OCI-LY3 (cell line): ENCODE measurements around the gene LGI2.

Source experiments
- CTCF ChIP-seq: fragments of 200-600, 300-600 bp; sonication (generic); IDR thresholded peaks from 2 replicates; pipeline ENCODE4 v1.5.1; 2014; ENCODE audit warnings: antibody characterized with exemption, low read length, low read depth
- EZH2phosphoT487 ChIP-seq: fragments of 200-600 bp; shearing (Covaris generic); IDR thresholded peaks from 2 replicates; pipeline ENCODE4 v1.6.1; 2018; ENCODE audit warnings: antibody characterized with exemption, mixed run types, low read depth

- TF ChIP-seq CTCF: no peak
- no peak for TF ChIP-seq EZH2phosphoT487
These were observed at the start of gene LGI2 for GRCh38 chr4:25030277-25031076.
